GM11168 (cell line): Measurements from ENCODE around the gene GPR173.

Experiments
- in situ Hi-C: fragments of 300-500 bp; cut with MboI; formaldehyde crosslinking; loops from one replicate; pipeline ENCODE4 v1.12.0; 2022; ENCODE audit warnings: low sequenced_read_pairs; ENCODE audit not compliant: unreplicated experiment

GPR173 gene

DNA sequence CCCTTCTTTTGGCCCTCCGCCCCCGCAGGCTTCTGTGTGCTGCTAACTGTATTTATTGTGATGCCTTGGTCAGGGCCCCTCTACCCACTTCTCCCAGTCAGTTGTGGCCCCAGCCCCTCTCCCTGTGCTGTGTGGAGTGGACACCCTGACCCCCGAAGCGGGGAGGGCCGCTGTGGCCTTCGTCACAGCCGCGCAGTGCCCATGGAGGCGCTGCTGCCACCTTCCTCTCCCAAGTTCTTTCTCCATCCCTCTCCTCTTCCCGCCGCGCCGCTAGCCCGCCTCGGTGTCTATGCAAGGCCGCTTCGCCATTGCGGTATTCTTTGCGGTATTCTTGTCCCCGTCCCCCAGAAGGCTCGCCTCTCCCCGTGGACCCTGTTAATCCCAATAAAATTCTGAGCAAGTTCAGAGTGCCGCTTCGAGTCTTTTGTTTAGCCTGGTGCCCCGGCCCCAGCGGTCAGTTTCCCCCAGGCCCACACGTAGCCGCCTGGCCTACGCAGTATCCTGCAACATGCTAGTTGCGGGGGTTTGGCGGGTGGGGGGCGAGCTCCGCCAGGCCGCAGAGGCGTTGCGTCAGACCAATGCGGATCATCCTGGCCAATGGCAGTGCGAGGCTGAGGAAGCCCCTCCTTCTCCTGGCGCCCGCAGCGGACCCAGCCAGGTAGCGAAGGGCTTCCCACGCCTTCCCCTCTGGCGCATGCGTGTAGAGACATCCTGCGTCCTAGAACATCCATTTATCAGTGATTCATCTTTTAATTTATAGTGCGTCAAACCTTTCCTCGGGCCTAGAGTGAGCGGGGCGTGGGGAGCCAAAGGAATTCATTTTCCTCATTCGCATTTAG, 39.8 kb downstream of the GPR173 start:
- in situ Hi-C loops: no loop called here

DNA sequence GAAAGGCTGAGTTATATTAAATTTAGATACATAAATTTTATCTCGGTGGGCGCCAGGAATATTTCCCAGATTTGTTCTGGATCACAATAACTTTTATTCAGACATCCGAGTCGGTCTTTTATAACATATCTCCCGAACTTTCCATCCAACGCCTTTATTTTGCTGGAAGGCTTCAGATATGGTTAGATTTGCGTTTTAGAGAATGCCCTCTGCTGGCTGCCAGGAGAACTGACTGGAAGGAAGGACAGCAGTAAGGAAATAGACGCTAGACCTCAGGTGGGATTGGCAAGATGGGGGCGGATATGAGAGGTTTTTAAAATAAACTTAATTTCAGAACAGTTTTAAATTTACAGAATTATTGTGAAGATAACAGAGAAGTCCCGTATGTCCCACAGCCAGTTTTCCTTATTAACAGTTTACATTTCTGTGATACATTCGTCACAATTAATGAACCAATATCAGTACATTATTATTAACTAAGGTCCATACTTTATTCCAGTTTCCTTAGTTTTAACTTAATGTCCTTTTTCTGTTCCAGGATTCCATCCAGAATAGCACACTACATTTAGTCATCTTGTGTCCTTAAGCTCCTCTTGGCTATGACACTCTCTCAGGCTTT, 40.7 kb downstream of the GPR173 start:
- in situ Hi-C loops: no loop called here

DNA sequence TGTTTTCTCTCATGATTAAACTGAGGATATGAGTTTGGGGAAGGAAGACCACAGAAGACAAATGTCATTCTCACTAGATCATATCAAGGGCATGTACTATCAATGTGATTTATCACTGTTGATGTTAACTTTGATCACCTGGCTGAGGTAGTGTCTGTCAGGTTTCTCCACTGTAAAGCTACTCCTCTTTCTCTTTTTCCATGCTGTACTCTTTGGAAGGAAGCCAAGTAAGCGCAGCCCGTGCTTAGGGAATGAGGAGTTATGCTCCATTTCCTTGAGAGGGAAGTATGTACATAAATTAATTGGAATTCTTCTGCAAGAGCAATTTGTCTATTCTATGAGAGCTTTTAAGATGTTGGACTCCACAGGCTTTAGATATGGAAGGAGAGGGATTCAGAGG, 41.3 kb downstream of the GPR173 start:
- in situ Hi-C loops: no loop called here

DNA sequence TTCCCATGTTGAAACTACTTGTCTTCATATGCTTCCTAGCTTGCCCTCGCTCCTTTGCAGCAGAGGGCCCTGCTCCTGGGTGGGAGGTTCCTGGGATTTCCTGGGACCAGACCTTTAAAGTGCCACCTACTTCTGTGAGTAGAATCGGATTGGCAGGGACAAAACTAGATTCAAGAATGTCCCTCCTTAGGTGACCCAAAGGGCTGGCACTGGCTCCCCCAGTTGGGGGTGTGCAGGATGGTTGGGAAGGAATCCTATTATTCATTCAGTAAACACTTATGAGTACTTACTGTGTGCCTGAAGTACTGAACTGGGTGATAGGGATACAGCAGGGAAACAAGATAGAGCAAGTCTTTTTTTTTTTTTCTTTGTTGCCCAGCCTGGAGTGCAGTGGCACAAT, 42.8 kb downstream of the GPR173 start:
- in situ Hi-C loops: no loop called here

DNA sequence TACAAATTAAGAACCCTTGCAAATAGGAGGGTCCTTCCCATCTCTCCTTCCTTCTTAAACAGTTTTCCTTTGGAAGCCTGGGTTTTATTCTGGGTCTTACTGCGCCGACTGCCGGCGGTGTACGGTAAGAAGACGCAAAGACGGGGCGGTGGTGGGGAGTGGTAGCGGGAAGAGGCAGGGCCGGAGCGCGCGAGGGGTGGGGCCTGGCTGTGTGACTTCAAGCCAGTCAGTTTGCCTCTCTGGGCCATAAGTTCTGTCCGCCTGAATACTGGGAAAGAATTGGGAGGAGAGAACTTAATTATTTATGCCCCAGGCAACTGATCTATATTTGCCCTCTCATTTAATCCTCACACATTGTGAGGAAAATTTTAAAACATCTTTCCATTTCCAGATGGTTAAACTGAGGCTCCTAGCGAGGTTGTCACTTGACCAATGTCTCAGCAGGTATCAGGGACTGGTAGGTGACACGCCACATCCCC, 44.6 kb downstream of the GPR173 start:
- in situ Hi-C loops: no loop called here

DNA sequence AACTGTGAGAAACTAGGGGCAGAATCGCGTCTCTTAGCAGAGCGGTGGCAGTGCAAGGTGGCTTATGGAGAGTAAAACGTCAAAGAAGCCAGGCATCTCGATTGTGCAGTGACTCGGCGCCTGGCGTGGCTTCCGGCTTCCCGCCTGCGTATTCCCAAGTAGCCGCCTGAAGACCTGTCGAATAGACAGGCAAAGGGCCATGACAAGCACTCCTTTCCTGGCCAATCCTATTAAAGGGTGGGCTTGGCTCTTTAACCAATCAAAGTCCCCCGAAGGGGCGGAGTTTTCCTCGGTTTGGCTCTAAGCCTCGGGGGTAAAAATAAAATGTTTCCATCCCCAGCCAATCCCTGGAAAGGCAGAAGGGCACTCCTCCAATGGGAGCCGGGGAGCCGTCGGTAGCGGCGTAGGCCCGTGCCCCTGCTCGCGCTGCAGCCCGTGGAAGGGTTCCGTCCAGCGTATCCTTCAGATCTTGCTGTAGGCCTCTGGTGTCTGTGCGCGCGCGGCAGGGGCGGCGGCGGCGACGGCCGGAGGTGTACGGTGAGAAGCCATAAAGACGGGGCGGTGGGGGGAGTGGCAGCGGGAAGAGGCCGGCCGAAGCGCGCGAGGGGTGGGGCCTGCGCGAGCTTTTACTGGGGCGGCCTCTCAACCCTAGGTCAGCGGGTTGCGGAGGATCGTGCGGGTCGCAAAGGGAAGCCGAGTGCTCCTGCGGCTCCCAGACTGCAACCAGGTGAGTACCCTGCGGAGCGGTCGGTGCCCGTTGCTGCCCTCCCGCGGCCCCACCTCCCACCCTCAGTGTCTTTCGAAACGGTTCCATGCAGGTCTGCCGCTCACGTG, 45.4 kb downstream of the GPR173 start, which contains the start of gene KANTR:
TSS of gene KANTR (plus strand) at position 395 of the 834 bp plus-strand sequence. CDS start 30,131 bp downstream, outside the sequence.
- in situ Hi-C loops: no loop called here

DNA sequence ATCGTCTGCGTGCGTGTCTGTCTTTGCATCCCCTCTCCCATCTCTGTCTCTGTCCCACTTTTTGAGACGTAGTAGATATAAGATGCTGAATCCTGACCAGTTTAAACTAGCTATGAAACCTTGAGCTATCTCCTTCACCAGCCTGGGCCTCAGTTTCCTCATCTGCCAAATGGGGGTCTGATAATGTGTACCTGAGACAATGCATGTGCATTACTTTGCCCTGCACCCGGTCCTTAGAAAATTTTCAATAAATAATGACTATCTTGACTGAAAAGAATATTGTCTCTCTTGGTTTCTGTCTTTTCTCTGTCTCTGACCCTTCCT, 46.0 kb downstream of the GPR173 start:
- in situ Hi-C loops: no loop called here

DNA sequence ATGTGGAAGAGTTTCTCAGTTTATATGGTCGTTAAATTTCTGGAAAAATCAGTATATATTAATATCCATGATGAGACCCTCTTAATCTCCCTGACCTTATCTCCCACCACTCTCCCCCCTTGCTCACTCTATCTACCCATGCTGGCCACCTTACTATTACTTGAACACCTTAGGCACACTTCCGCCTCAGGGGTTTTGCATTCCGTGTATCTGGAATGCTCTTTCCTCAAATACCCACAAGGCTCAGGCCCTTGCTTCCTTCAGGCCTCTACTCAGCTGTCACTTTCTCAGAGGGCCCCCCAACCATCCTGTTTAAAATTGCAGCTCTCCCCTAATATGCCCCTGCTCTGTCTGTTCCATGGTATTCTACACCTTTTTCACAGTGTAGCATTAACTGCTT, 47.2 kb downstream of the GPR173 start:
- in situ Hi-C loops: no loop called here

DNA sequence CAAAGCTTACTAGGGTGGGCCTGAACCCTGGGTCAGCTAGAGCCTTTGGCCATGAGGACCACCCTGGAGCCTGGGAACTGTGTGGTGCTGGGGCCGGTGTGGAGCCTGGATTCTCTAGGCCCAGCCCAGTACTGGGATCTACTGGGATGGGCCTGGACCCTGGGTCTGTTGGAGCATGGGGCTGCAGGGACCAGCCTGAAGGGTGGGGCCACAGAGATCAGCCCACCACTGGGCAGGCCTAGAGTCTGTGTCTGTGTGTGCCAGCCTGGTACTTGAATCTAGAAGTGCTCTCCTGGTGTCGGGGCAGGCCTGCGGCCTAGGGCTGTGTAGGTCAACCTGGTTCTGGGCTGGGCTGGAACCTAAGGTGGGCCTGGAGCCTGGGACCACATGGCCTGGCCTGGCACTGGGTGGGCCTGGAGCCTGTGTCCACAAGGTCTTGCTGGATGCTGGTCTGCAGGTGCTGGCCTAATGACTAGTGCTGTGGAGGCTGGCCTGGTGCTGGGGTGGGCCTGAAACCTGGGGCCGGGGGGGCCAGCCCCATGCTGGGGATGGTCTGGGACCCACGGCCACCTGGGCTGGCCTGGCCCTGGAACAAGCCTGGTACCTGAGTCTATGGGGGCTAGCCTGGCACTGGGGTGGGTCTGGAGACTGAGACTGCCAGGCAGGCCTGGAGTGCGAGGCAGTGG, 66.4 kb downstream of the GPR173 start:
- in situ Hi-C loops: no loop called here

DNA sequence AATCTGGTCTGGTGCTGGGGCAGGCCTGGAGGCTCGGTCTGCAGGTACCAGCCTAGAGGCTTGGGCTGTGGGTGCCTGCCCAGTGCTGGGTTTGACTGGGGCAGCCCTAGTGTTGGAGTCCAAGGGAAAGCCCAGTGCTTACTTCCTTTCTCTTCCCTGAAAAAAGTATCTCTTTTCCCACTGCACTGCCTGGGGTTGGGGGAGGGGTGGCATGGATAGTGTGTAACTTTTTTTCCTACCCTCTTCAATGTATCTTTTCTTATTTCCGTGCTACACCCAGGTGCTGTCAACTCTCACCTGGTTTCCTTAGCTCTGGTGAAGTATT, 66.9 kb downstream of the GPR173 start:
- in situ Hi-C loops: no loop called here

DNA sequence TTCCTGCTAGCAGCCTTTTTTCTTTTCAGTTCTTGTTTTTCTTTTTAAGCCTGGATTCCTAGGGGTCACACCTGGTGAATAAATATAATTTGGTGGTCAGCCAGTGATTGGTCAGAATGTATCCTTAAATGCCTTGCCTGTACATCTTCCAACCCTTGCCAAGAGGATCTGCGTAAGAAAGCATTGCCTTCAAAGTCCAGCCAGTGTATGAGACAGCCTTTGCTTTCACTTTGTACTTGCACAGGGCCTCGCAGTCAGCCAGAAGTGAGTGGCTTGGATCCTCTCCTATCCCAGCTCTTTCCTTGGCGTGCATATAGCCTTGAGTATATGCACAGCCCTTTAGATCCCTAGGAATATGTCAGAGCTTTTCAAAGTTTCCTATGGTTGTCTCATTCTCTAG, 67.5 kb downstream of the GPR173 start:
- in situ Hi-C loops: no loop called here

DNA sequence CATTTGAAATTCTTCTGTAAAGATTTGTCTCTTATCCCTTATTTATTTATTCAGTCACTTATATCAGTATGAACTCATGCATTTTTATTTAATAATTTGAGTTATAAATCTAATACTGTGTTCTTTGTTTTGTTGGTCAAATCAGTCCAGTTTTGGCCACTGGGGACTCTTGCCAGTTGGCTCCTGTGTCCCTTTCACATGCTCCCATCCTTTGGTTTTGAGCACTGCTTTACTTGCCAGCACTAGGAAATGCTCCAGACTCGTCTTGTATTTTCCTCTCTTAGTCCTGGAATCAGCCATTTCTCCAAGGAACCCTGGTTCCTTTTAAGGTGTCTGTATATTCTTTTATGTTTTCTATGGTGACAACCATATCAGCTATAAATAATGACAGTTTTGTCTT, 73.4 kb downstream of the GPR173 start:
- in situ Hi-C loops: no loop called here

DNA sequence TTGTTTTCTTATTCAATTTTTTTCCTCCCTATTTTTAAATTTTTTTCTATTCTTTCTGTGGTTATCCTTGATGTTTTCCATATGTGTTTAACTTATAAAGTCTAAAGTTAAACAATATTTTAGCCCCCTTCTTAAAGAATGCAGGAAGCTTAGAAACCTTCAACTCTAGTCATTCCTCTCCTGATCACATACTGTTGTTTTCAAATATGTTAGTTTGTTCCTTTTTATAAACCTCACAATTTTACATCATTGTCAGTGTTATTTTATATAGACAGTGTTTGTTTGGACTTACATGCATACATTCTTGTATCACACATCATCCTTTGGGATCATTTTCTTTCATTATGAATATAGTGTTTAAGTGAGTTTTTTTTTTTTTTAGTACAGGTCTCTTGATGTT, 76.9 kb downstream of the GPR173 start:
- in situ Hi-C loops: no loop called here

DNA sequence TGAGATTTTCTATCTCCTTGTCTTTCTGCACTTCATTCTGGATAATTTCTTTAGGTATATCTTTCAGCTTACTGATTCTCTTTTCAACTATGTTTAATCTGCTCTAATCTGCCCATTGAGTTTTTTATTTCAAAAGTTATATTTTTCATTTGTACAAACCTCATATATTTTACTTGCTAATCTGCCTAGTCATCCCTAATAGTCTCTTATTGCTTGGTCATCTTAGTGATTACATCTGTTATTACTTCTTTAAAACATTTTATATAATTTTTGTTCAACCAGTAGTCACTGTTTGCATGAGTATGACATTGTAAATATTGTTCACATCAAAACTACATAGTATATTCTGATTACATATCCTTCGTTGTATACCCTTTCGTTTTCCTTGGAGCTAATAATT, 77.8 kb downstream of the GPR173 start:
- in situ Hi-C loops: no loop called here

DNA sequence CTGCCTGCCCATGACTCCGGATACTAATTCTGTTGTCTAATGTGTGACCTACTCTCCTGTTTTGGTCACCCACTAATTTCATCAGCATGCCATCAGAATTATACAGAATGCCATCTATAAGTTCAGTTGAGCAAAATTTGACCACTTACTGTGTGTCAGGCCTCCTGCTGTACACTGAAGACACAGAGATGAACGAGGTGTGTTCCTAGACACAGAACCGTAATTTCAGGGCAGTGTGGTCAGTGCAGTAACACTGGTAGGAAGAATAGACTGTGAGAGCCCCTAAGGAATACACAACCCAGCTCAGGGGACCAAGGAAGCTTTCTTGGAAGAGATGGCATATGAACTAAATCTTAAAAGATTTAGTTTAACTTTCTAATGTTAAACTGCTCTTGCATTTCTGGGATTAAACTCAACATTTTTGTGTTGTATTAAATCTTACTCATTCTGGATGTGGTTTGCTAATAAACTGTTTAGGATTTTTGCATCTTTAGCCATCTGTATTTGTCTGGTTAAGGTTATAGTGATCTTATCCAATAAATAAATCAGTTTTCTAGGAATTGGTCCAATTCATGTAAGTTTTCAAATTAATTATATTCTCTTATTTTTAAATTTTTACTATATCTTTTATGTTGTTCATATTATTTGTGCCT, 79.6 kb downstream of the GPR173 start:
- in situ Hi-C loops: no loop called here
